ENCODE measurements around the gene PERCC1.
"Not testable (repeated sequence)": the region's sequence is repeated elsewhere in the genome, so short reads cannot be mapped to it uniquely, and the experiment has no call there.

PERCC1 gene

DNA sequence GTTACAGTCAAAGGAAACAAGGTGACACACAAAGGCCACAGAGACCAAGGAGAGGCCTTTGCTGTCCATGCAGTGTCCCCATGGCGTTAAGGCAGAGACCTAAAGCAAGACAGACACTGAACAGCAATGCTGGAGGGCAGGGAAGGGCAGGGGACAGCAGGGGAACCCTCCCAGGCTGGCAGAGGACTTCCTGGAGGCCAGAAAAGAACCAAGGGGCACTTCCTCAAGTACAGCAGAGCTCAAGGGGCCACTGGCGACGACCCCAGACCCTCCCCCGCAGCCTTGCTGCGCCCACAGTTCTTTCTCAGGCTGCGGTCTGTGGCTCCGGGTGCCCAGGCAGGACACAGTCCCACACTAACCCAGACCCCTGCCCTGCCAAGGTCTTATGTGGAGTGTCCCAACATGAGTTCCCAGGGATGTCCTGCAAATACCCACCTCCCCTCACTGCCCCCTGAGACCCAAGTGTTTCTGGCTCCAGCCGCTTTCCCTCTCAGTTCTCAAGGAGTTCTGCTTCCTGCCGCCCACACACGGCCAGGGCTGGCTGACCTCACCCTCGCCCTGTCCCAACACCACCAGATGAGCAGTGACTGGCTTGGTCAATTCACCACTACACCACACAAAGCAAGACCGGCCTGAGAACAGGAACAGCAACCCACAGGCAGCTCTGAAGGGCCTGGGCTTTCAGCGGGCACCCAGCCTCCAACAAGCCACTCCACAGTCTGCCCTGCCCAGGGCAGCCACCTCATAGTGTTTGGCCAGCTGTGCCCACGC, 39.8 kb downstream of the PERCC1 start:
- peak in 1 of 2 donors; percentile 41 for DNase-seq

DNA sequence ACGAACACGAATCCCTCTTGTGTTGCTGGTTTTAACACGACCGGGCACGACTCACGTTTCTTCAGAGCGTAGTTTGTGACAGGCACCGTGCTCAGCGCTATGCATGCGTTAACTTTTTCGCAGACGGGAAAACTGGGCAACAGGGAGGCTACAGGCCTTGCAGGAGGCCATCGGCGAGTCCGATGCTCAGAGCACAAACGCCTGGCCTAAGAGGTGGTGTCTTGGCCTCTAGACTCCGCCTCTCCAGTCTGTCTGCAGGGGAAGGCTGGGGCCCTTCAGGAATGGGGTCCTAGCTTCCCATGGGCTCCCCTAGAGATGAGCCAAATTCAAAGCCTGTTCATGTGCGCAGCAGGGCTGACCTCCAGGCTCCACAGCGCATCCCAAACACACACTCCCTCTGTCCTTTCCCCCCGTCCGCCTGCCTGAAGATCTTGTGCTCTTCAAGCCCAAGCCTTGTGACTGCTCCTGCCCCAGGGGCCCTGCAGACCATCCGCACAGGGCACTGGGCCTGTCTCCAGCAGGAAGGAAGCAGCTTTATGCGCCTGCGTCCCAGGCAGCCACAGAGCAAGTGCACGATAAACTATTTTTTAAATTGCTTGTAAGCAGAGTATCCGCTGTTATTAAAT, 40.8 kb downstream of the PERCC1 start:
- no peak for DNase-seq

DNA sequence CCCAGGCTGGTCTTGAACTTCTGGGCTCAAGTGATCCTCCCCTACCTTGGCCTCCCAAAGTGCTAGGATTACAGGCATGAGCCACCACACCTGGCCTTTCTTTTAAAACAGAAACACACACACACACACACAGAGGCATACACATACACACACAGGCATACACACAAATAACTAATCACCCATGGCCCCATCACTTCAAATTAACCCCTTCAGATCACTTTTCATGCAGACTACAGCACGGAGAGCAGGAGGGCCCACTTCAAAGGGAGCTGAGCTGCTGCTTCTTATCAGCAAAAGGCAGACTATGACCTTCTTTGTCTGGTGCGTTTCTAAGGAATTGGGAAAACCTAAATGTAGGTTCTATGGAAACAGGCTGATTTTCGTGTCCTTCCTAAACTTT, 42.1 kb downstream of the PERCC1 start:
- no peak for DNase-seq

DNA sequence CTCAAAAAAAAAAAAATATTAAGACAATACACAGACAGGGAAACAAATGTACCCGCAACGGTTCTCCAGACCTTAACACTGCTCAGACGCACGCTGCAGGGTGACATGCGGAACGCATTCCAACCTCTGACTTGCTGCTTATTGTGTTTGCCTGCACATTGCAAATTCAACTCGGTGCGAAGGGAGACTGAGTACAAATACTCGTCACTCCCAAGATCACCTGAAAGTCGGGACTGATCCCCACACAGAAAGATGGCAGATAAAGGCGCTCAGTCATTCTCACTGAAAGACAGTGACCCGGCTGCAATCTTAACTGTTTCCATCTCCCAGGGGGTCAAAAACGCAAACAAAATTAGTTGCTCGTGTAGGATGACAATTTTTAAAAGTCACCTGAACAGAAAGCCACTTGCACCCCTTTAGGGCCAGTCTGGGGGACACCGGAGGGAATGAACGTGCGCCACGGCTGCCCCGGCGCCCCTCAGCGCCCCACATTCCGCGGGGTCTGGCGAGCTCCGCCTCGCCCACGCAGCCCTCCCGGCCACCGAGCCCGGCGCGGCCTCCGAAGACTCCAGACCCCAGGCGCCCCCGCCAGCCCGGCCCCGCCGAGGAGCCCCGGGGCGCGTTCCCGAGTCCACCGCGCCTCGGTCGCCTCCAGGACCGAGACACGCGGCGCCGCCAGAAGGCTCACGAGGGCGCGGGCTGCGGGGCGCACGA, 43.4 kb downstream of the PERCC1 start:
- DNase-seq, result no peak

DNA sequence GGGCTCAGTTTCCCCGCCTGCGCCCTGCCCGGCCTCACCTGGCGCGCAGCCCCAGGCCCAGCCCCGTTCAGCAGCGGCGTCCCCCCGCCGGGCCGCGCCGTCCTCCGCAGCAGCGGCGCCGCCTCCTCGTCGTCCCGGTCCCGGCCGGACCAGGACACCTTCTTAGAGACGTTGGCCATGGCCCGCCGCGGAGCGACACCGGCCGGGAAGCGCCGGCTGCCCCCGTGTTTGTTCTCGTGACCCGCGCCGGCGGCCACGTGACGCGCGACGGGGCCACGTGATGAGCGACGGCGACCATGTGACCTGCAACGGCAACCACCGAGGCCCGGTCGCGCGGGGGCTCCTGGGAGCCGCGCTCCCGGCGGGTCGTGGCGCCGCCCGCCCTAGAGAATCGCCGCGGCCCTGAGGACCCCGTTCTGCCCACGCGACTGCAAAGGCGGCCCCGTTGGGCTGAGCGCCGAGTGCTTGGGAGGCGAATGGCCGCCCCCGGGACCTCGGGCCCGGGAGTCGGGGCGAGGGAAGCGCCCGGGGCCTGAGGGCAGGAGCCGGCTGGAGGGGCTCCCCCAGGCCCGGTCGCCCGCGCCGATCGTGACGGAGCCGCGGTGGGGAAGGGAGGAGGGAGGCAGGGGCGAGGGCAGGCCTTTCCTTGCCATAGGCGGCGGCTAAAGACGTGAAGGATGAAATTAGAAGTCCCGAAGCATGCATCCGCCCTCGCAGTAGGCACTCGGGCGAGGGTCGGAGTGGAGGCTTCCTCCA, 44.1 kb downstream of the PERCC1 start, which contains the start of gene CLCN7:
Gene CLCN7 (minus strand): TSS at position 233 of the 756 bp plus-strand sequence. CDS start 54 bp downstream, at position 179.
- peak; percentile 82 to 87 for DNase-seq

DNA sequence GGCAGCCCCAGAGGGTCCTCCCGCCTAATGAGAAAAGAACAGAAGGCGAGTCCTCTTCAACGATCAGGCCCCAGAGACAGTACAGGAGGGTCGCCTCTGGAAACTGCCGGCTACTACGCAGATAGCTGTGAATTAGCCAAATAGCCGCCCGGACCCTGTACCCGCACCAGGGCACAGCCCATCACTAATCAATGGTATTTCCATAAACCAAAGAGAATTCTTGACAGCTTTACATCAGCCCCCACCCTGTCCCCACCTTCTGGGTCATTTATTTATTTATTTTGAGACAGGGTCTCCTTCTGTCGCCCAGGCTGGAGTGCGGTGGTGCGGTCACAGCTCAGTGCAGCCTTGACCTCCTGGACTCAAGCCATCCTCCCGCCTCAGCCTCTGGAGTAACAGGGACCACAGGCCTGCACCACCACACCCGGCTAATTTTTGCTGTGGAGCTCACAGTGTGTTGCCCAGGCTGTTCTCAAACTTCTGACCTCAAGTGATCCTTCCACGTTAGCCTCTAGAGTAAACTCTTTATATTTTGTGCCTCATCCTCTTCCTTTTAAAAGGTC, 44.8 kb downstream of the PERCC1 start:
- no peak for DNase-seq

DNA sequence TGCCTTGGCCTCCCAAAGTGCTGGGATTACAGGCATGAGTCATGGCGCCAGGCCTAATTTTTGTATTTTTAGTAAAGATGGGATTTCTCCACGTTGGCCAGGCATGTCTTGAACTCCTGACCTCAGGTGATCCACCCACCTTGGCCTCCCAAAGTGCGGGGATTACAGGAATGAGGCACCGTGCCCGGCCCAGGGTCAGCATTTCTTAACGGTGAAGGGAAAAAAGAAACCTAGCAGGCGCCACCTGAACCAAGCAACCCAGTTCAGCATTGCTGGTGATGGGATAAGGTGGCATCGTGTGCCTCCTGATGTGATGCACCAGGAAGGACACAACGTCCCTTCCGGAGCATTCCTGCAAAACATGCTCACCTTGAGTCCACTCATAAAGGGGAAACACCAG, 46.2 kb downstream of the PERCC1 start:
- no peak for DNase-seq

DNA sequence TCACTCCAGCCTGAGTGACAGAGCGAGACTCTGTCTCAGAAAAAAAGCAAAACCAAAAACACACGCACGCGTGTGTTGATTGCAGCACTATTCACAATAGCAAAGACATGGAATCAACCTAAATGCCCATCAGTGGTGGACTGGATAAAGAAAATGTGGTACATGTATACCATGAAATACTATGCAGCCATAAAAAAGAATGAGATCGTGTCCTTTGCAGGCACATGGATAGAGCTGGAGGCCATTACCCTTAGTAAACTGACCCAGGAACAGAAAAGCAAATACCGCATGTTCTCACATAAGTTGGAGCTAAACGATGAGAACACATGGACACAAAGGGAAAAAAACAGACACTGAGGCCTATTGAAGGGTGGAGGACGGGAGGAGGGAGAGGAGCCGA, 48.1 kb downstream of the PERCC1 start:
- not testable (repeated sequence) for DNase-seq

DNA sequence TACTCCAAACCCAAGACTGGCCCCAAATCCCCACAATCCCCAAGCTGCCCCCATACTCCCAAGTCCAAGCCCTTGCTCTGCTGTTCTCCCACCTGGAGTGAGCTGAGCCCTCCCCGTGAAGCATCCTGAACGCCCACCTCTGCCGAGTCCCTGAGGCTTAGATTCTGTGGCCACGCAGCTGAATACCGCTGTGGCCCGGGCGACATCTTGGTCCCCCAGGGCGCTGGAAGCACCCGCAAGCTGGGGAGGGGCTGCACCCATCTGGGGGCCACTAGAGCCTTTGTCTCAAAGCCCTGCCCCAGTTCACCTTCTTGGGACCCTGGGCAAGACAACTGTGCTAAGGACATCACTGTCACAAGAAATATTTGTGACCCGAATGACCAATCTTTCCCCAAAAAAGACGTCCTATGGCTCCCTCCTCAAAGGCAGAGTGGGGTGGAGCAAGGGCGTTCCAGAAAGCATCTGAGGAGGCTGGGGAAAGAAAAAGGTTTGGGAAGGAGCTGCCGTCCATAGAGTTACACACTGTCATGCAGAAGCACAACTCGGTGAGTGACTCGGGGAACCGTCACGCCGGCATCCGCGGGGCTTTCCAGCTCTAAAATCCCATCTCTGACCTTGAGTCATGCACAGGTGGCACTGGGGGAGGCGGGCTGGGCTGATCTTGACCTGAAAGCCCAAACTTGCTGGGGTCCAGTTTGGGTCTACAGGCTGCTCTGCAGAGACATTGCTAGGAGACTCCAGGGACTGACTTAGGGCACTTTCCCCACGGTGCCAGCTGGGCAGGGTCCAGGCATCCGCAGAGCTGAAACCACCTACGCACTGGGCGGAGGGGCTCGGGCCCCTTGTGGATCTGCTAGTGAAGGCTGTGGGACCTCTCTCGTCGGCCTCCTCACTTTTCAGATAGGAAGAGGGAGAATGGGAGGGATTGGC, 51.3 kb downstream of the PERCC1 start:
- no peak for DNase-seq

All from CD4-positive, alpha-beta T cell treated with Interferon alpha-2 for 1 hour (primary cell).